Fibroblast of mammary gland (primary cell): ENCODE results near the gene TRMT61A.
A peak's percentile ranks its signal among the peaks of the same experiment; 100 is the strongest.

ENCODE experiments used
- DNase-seq: peaks from one replicate; pipeline ENCODE4 v3.0.0-alpha.2; 2010; ENCODE audit warnings: low read depth
- H3K4me3 ChIP-seq: 2 replicates; pipeline ENCODE4 v1.5.1; 2011; ENCODE audit warnings: low read depth, mild to moderate bottlenecking, low read length, moderate library complexity; ENCODE audit not compliant: control insufficient read depth
- TF ChIP-seq, protein P1 (sequence below): conservative IDR thresholded peaks from 2 replicates; pipeline ENCODE4 v1.5.1; 2011; ENCODE audit warnings: low read depth, low read length, inconsistent platforms; ENCODE audit not compliant: control insufficient read depth, insufficient read depth

The TRMT61A gene

DNA sequence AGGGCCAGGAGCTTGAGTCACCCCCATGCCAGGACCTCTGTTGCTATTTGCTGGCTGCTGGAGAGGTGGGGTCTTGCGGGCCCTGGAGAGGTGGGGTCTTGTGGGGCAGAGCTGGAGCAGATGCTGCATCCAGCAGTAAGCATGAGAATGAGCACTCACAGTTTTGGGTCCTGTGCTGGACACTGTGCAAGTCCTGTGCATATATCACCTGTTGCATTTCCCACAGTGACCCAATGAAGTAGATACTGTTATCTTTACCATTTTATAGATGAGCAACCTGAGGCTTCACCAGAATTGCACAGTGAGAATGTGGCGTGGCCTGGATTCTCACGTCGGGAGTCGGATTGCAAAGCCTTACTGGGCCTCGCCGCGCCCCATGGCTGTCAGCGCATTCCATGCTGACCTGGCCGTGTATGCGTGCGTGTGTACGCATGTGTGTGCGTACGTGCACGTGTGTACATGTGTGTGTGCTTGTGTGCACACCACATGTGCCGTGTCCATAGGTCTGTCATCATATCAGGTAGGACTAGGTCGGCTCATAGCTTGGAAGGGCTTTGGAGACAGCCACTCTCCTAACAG lies 45.8 kb downstream of the TRMT61A start:
- no peak for DNase-seq
- no peak overlapping the region for H3K4me3 ChIP-seq
- TF ChIP-seq, protein P1, sequence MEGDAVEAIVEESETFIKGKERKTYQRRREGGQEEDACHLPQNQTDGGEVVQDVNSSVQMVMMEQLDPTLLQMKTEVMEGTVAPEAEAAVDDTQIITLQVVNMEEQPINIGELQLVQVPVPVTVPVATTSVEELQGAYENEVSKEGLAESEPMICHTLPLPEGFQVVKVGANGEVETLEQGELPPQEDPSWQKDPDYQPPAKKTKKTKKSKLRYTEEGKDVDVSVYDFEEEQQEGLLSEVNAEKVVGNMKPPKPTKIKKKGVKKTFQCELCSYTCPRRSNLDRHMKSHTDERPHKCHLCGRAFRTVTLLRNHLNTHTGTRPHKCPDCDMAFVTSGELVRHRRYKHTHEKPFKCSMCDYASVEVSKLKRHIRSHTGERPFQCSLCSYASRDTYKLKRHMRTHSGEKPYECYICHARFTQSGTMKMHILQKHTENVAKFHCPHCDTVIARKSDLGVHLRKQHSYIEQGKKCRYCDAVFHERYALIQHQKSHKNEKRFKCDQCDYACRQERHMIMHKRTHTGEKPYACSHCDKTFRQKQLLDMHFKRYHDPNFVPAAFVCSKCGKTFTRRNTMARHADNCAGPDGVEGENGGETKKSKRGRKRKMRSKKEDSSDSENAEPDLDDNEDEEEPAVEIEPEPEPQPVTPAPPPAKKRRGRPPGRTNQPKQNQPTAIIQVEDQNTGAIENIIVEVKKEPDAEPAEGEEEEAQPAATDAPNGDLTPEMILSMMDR: no peak

DNA sequence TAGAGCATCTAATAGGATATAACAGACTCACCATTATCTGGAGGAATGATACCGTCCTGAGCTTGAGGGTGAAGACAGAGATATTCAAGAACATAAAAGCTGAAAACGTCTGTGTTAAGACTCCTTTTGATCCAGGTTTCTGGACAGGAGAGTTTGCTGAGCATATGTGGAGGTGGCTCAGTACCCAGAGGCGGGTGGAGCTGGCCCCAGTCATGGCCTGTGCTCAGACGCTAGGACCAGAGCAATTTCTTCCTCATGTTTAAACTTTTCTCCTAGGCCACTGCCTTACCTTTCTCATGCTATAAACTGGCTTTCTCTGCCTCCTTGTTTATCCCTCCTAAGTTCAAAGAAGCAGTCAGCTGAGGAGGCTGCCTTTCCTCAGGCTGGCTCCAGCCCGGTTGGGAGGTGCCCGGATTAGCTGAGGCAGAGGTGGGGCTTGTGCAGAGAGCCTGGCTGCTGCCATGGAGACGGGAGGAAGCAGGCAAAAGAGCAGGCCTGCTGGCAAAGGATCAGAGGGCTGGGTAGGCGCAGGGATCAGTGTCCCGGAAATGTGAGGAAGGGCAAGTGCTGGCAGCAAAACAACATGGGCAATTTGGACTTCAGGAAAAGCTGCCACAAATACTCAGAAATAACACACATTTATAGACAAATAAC lies 47.5 kb downstream of the TRMT61A start:
- H3K4me3 ChIP-seq: no peak overlapping the region
- DNase-seq: peak; percentile 85
- TF ChIP-seq, protein P1: no peak

DNA sequence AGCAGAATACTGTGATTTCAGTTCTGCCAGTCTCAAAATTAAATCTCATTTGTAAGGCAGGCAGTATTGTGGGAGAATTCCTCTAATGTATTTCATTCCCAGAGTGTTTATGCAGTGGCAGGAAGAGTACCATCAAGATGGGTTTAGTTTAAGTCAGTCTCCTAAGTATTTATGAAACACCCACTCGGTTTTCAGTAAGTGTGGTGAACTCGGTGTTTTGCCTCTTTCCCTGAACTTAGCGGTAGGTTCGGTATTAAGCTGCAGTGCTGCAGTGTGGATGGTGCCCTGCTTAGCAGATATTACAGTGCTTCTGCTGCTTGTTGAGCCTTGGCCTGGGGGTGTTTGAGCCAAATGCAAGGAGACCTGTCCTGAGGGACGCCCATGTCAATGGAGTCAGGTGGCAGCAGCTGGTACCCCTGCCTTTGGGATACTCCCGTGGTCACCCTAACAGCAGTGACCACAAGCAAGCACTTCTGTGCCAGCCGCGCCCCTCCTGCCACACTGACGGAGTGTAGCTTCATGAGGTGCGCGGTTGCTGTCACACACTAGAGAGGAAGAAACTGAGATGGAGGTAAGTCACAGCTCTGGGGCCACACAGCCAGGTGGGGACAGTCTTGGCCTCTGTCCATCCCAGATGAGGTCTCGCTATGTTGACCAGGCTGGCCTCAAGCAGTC lies 49.5 kb downstream of the TRMT61A start:
- no peak overlapping the region for H3K4me3 ChIP-seq
- no peak for DNase-seq
- TF ChIP-seq, protein P1: no peak

DNA sequence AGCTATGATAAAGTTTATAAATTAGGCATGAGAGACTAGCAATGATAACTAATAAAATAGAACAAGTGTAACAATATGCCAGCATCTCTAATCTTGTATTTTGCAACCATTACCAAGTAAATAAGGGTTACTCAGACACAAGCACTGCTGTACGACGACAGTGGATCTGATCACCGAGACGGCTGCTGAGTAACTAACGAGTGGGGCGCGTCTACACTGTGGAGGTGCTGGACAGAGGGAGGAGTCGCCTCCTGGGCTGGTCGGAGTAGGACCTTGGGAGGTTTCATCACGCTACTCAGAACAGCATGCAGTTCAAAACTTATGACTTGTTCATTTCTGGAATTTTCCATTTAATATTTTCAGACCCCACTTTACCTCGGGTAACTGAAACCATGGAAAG lies 52.2 kb downstream of the TRMT61A start:
- TF ChIP-seq, protein P1: no peak
- no peak for DNase-seq
- H3K4me3 ChIP-seq: no peak overlapping the region

DNA sequence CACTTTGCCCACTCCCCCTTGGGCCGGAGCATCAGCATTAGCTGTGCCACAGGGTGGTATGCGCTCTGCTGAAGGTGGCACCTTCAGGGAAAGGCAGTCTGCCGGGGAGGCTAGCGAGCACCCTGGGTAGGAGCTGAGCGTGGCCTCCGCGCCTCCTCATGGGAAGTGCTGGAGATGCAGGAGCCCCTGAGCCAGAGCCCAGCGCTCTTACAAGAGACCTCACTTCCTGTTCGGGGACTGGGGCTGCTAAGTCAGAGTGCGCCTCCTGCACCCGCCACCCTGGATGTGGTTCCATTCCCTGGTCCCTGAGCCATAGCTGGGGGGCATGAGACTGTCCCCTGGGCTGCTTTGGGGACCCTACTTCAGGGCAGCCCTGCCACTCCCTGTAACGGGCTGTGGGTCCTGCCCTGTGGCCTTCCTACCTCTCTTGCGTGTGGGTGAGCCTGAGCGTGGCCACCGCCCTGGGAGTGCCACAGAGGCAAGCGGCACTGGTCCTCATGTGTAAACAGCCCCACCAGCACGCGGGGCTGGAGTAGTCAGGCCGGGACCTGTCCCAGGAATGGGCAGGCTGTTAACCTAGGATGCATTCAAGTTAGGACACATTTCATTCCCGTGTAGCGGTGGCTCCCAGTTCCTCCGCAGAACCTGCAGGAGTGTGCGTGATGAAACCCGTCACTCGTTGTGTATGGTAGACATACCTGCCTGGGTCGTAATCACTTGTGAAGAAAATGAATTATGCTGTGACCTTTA lies 53.1 kb downstream of the TRMT61A start:
- DNase-seq: no peak
- TF ChIP-seq, protein P1: no peak
- no peak overlapping the region for H3K4me3 ChIP-seq

GRCh38 chr14:103584326-103584915 lies 55.4 kb downstream of the TRMT61A start:
- TF ChIP-seq, protein P1: no peak
- DNase-seq: no peak
- H3K4me3 ChIP-seq: no peak overlapping the region
